HepG2 (cell line): ENCODE data around the gene NYAP1. TPM values are rescaled to one million over a fixed set of nuclear protein-coding genes. Genes with fewer than 3 reads are reported as not detected.

ENCODE experiments used
- ATAC-seq: fragments of 200-7000 bp; cut with Tn5 transposase; 3 replicates; pipeline ENCODE4 v1.9.1; 2020; ENCODE audit warnings: mild to moderate bottlenecking, moderate library complexity
- BruUV-seq: library from RNA; stranded (reverse); fragments of 400-500 nt; replicated peaks from 2 replicates; lab custom pipeline; 2021; lab: Mats Ljungman, UMichigan
- CTCF ChIA-PET: fragments of 300-600 bp; formaldehyde crosslinking; extraction: SDS; loops from one replicate; lab custom pipeline; 2021; ENCODE audit warnings: low total read pairs, inconsistent platforms, low intra/inter-chr PET ratio; lab: Yijun Ruan, JAX
- POLR2A ChIA-PET: fragments of 350-600 bp; sonication (Branson Sonifier 250); formaldehyde crosslinking; loops from one replicate; lab custom pipeline; 2020; ENCODE audit warnings: antibody characterized with exemption, inconsistent platforms; lab: Yijun Ruan, JAX
- DNase-seq: peaks from one replicate; pipeline ENCODE4 v3.0.0-alpha.2; 2015; ENCODE audit warnings: low spot score
- FAIRE-seq: peaks from 3 replicates; lab custom pipeline; 2011; peaks lifted over from hg19 to GRCh38; lab: Jason Lieb, UNC
- H2AFZ ChIP-seq: one replicate; pipeline ENCODE4 v1.6.1; 2011; ENCODE audit warnings: low read length, inconsistent platforms
- H3K27ac ChIP-seq: fragments of 300-600 bp; 3 replicates; pipeline ENCODE4 v1.8.0; 2011; ENCODE audit warnings: mixed run types, mild to moderate bottlenecking, mixed read lengths, low read length, inconsistent platforms; ENCODE audit not compliant: insufficient read depth; ENCODE audit errors: extremely low read length
- H3K27me3 ChIP-seq, 2 experiments: fragments of 200-600 bp in 1 of 2; 2 replicates in 1 of 2; 3 replicates in 1 of 2; pipeline versions ENCODE4 v1.6.0 to v1.8.0; 2011; ENCODE audit warnings: low read length in 2 of 2, mild to moderate bottlenecking in 2 of 2, moderate library complexity in 2 of 2, inconsistent platforms in 1 of 2; ENCODE audit not compliant: insufficient read depth in 2 of 2, control insufficient read depth in 1 of 2
- H3K36me3 ChIP-seq, 2 experiments: fragments of 200-600 bp in 1 of 2; replicated peaks in 1 of 2; 2 replicates in 1 of 2; 3 replicates in 1 of 2; pipeline versions ENCODE4 v1.5.1 to v1.8.0; 2011; ENCODE audit warnings: low read length in 2 of 2, inconsistent platforms in 1 of 2; ENCODE audit not compliant: insufficient read depth in 2 of 2, control insufficient read depth in 1 of 2
- H3K4me1 ChIP-seq: 2 replicates; pipeline ENCODE4 v1.5.1; 2012; ENCODE audit warnings: low read length, inconsistent platforms; ENCODE audit not compliant: insufficient read depth
- H3K4me2 ChIP-seq: 2 replicates; pipeline ENCODE4 v1.6.0; 2011; ENCODE audit warnings: low read depth, low read length, inconsistent platforms
- H3K4me3 ChIP-seq, 3 experiments: fragments of 200-600 bp in 1 of 3; sonication (generic), shearing (Covaris generic) in 1 of 3; replicated peaks in 1 of 3; 2 replicates each; pipeline ENCODE4 v1.5.1; 2011 to 2016; ENCODE audit warnings: low read length in 3 of 3, inconsistent platforms in 2 of 3, low read depth in 2 of 3, mild to moderate bottlenecking in 2 of 3, control low read depth in 1 of 3, mixed read lengths in 1 of 3; ENCODE audit not compliant: insufficient read depth in 1 of 3
- H3K79me2 ChIP-seq: one replicate; pipeline ENCODE4 v1.6.1; 2011; ENCODE audit warnings: low read length, inconsistent platforms; ENCODE audit not compliant: insufficient read depth
- H3K9ac ChIP-seq: 2 replicates; pipeline ENCODE4 v1.6.0; 2011; ENCODE audit warnings: mild to moderate bottlenecking, low read depth, low read length, inconsistent platforms; ENCODE audit not compliant: insufficient read depth
- H3K9me3 ChIP-seq: 2 replicates; pipeline ENCODE4 v1.5.1; 2012; ENCODE audit warnings: mild to moderate bottlenecking, low read length
- H4K20me1 ChIP-seq: 2 replicates; pipeline ENCODE4 v1.6.0; 2011; ENCODE audit warnings: inconsistent platforms, mild to moderate bottlenecking, low read length, moderate library complexity; ENCODE audit not compliant: insufficient read depth
- CTCF ChIP-seq: sonication (generic); formaldehyde crosslinking; IDR thresholded peaks from 2 replicates; pipeline ENCODE4 v1.5.0; 2020; ENCODE audit warnings: mild to moderate bottlenecking, missing genetic modification reagents, moderate library complexity
- DMAP1 ChIP-seq: IDR thresholded peaks from 2 replicates; pipeline ENCODE4 v1.6.1; 2016
- DNMT3B ChIP-seq: conservative IDR thresholded peaks from 2 replicates; pipeline ENCODE4 v1.6.1; 2016; ENCODE audit warnings: missing biosample characterization, control low read depth
- FOXP1 ChIP-seq, 2 experiments: fragments of 450-650 bp in 1 of 2; IDR thresholded peaks; 2 replicates each; pipeline ENCODE4 v1.6.1; 2017 to 2018; ENCODE audit warnings: antibody characterized with exemption in 1 of 2
- GFI1 ChIP-seq: sonication (generic); formaldehyde crosslinking; IDR thresholded peaks from 2 replicates; pipeline ENCODE4 v1.5.0; 2020; ENCODE audit warnings: missing genetic modification reagents, mild to moderate bottlenecking, borderline replicate concordance
- KAT8 ChIP-seq: IDR thresholded peaks from 2 replicates; pipeline ENCODE4 v1.6.1; 2016; ENCODE audit warnings: missing genetic modification reagents, missing compliant biosample characterization
- KLF16 ChIP-seq, 2 experiments: sonication (generic) in 1 of 2; formaldehyde crosslinking in 1 of 2; IDR thresholded peaks; 2 replicates each; pipeline versions ENCODE4 v1.6.1 to v1.8.0; 2016 to 2023; ENCODE audit warnings: missing genetic modification reagents in 2 of 2, missing compliant biosample characterization in 1 of 2
- MAZ ChIP-seq, 2 experiments: sonication (generic) in 1 of 2; formaldehyde crosslinking in 1 of 2; IDR thresholded peaks; 2 replicates each; pipeline versions ENCODE4 v1.5.0 to v1.6.1; 2012 to 2020; ENCODE audit warnings: low read depth in 2 of 2, mild to moderate bottlenecking in 2 of 2, borderline replicate concordance in 1 of 2, improper control_type of control experiment in 1 of 2, low read length in 1 of 2, missing genetic modification reagents in 1 of 2, moderate library complexity in 1 of 2
- MED1 ChIP-seq: sonication (generic); formaldehyde crosslinking; IDR thresholded peaks from 2 replicates; pipeline ENCODE4 v1.4.0; 2020; ENCODE audit warnings: missing genetic modification reagents
- SOX13 ChIP-seq, 3 experiments: fragments of 450-650 bp in 1 of 3; sonication (generic) in 1 of 3; formaldehyde crosslinking in 1 of 3; IDR thresholded peaks in 2 of 3; conservative IDR thresholded peaks in 1 of 3; 2 replicates each; pipeline versions ENCODE4 v1.5.0 to v1.6.1; 2016 to 2020; ENCODE audit warnings: antibody characterized with exemption in 1 of 3, mild to moderate bottlenecking in 1 of 3, missing compliant biosample characterization in 1 of 3, missing genetic modification reagents in 1 of 3, moderate library complexity in 1 of 3
- SRY ChIP-seq: sonication (generic); formaldehyde crosslinking; IDR thresholded peaks from 2 replicates; pipeline ENCODE4 v1.8.0; 2022; ENCODE audit warnings: mild to moderate bottlenecking, missing genetic modification reagents
- ZFX ChIP-seq: sonication (generic); formaldehyde crosslinking; IDR thresholded peaks from 2 replicates; pipeline ENCODE4 v1.4.0; 2020; ENCODE audit warnings: mild to moderate bottlenecking, low read depth, missing genetic modification reagents, moderate library complexity
- ZNF331 ChIP-seq: sonication (generic); formaldehyde crosslinking; IDR thresholded peaks from 2 replicates; pipeline ENCODE4 v1.4.0; 2020; ENCODE audit warnings: missing genetic modification reagents
- ZNF574 ChIP-seq: sonication (generic); formaldehyde crosslinking; IDR thresholded peaks from 2 replicates; pipeline ENCODE4 v1.4.0; 2020; ENCODE audit warnings: missing genetic modification reagents
- ZNF770 ChIP-seq: sonication (generic); formaldehyde crosslinking; IDR thresholded peaks from 2 replicates; pipeline ENCODE4 v1.5.0; 2020; ENCODE audit warnings: mild to moderate bottlenecking, missing genetic modification reagents
- ZNF792 ChIP-seq: IDR thresholded peaks from 2 replicates; pipeline ENCODE4 v1.6.1; 2016
- WGBS: methylation state at CpG from one replicate; pipeline ENCODE4 v1.1.6; 2017; ENCODE audit warnings: low lambda C conversion rate; 5-methylcytosine and 5-hydroxymethylcytosine counted together
- in situ Hi-C: cut with HindIII; loops from 2 replicates; pipeline ENCODE4 v1.10.0; 2017; ENCODE audit warnings: low pct_unique_long_range_greater_than_20kb; ENCODE audit not compliant: extremely low pct_ligation_motif_present
- intact Hi-C: fragments of 100-400 bp; cut with micrococcal nuclease; formaldehyde crosslinking; loops from one replicate; pipeline ENCODE4 v1.10.0; 2022; ENCODE audit not compliant: unreplicated experiment
- polyA plus RNA-seq, 8 experiments: library from polyadenylated mRNA; depleted of rRNA in 3 of 8; stranded (reverse) in 7 of 8; unstranded in 1 of 8; fragments of >200 nt; fragmentation: Illumina TruSeq in 4 of 8; extraction: Trizol in 4 of 8; gene quantifications; 2 replicates each; pipeline versions ENCODE4 v1.2.1 to v1.2.3, GENCODE V29; 2011 to 2016; ENCODE audit warnings: low read depth in 4 of 8, missing spikeins in 1 of 8, mixed read lengths in 1 of 8; ENCODE audit not compliant: insufficient read depth in 1 of 8
- total RNA-seq, 5 experiments: library from RNA; depleted of rRNA; stranded (reverse); fragments of >200 nt; fragmentation: Illumina TruSeq; extraction: Trizol; gene quantifications; 2 replicates each; pipeline ENCODE4 v1.2.3, GENCODE V29; 2016; ENCODE audit warnings: low read depth in 1 of 5

The NYAP1 gene
- total and polyA plus RNA-seq, 2 of the 13 experiments (the other 11 are each of a cell fraction or from before 2014, with no cell fraction given), result 0.15 to 0.46 TPM

GRCh38 chr7:100465702-100466311, 17.9 kb upstream of the NYAP1 start:
- peak; percentile 58 for DNase-seq
- Histone ChIP-seq H3K4me3 (no peak overlapping the region), H3K27me3 (peaks cover 0 to 2% of the 10 kb centered on the region in 2 experiments; a peak in 1 of 5 replicates), H3K4me1 (peaks cover 27% of the 10 kb centered on the region), H4K20me1 (no peaks in the 10 kb centered on the region), H3K36me3 (no peaks in the 10 kb centered on the region), H2AFZ (no peak overlapping the region), H3K4me2 (peak overlapping the region; percentile 36; the same call in 1 of the 2 replicates), H3K27ac (no peak overlapping the region), H3K79me2 (no peaks in the 10 kb centered on the region), H3K9me3 (no peaks in the 10 kb centered on the region), H3K9ac (no peak overlapping the region)
- ChIA-PET POLR2A (interaction anchor here (0.8 to 1.6 kb wide), 9 partner anchors 11 to 411 kb away, joined by 3 to 8 read pairs (median 4); partner anchors contain the start of genes AGFG2, FBXO24, MOSPD3 and ZCWPW1), CTCF (interaction anchor here (0.9 to 2.1 kb wide), 2 partner anchors 17 to 94 kb away, joined by 3 to 8 read pairs; partner anchors contain the start of gene NYAP1)
- peak; percentile 54 for FAIRE-seq
- intact Hi-C loops, result loop anchor here (5.0 kb wide), 1 partner anchor 96 kb away; no protein-coding TSS in a partner anchor
- in situ Hi-C loops, result loop anchor here (10.0 kb wide), 1 partner anchor 229 kb away; the partner anchor contains the start of gene GIGYF1
- 27% methylated on average over 3 of the region's 17 CpGs for WGBS
- BruUV-seq, result no TSS peak
- peak; percentile 90 for ATAC-seq
- TF ChIP-seq SOX13 (IDR thresholded peaks at IDR 0.05), result no peak
- peak in 1 of 2 experiments; percentile 9; a peak in 1 of 4 replicates for TF ChIP-seq SOX13 (CRISPR knock-in tag; conservative IDR thresholded peaks at IDR 0.05 in 1 of 2, IDR thresholded peaks at IDR 0.05 in 1 of 2)
- TF ChIP-seq DMAP1 (CRISPR knock-in tag), result 0 out of 2 replicates have a peak, but pooled peaks have one; percentile 31
- peak; percentile 22; the same call in 1 of the 2 replicates for TF ChIP-seq ZNF792 (CRISPR knock-in tag)
- TF ChIP-seq KLF16 (CRISPR knock-in tag; IDR thresholded peaks at IDR 0.05), result no peak
- TF ChIP-seq ZNF574 (CRISPR knock-in tag), result peak; percentile 42; the same call in 1 of the 2 replicates
- peak; percentile 47; the same call in 1 of the 2 replicates for TF ChIP-seq MAZ (IDR thresholded peaks at IDR 0.05; ENCODE audit: borderline replicate concordance, low read depth, low read length)
- no peak for TF ChIP-seq MAZ (CRISPR knock-in tag; IDR thresholded peaks at IDR 0.05; ENCODE audit: low read depth)
- peak; percentile 38; the same call in 1 of the 2 replicates for TF ChIP-seq MED1
- no peak for TF ChIP-seq DNMT3B (CRISPR knock-in tag)
- TF ChIP-seq ZNF770 (CRISPR knock-in tag), result peak; percentile 92
- TF ChIP-seq ZNF331 (CRISPR knock-in tag), result no peak
- TF ChIP-seq ZFX (CRISPR knock-in tag), result peak; percentile 39; the same call in 1 of the 2 replicates
- TF ChIP-seq FOXP1 (IDR thresholded peaks at IDR 0.05), result no peak
- TF ChIP-seq FOXP1 (CRISPR knock-in tag; IDR thresholded peaks at IDR 0.05), result no peak
- no peak for TF ChIP-seq SRY
- peak; percentile 89 for TF ChIP-seq CTCF (CRISPR knock-in tag)
- TF ChIP-seq KAT8 (CRISPR knock-in tag), result 0 out of 2 replicates have a peak, but pooled peaks have one; percentile 38
- TF ChIP-seq GFI1 (CRISPR knock-in tag), result no peak
